HCT116 (cell line): ENCODE results near the gene BEGAIN. TPM values are rescaled to one million over a fixed set of nuclear protein-coding genes. Genes with fewer than 3 reads are reported as not detected.

Experiments
- ATAC-seq: fragments of 200-7000 bp; cut with Tn5 transposase; 2 replicates; pipeline ENCODE4 v1.9.1; 2020; ENCODE audit warnings: mild to moderate bottlenecking, moderate library complexity
- BruUV-seq: library from RNA; stranded (reverse); fragments of 400-500 nt; replicated peaks from 2 replicates; lab custom pipeline; 2021; lab: Mats Ljungman, UMichigan
- CTCF ChIA-PET: fragments of 300-600 bp; sonication (Branson Sonifier 250); formaldehyde crosslinking; loops from one replicate; lab custom pipeline; 2021; ENCODE audit warnings: antibody characterized with exemption; lab: Charles Lee
- POLR2A ChIA-PET: fragments of 300-600, 350-600 bp; sonication (Branson Sonifier 250); formaldehyde crosslinking; loops from one replicate; lab custom pipeline; 2021; ENCODE audit warnings: antibody characterized with exemption; lab: Charles Lee
- RAD21 ChIA-PET, 2 experiments: fragments of 300-600 bp; sonication (Branson Sonifier 250); formaldehyde crosslinking; loops; one replicate each; lab custom pipeline; 2023; ENCODE audit warnings: low total read pairs in 2 of 2; ENCODE audit not compliant: uncharacterized antibody in 2 of 2, unreplicated experiment in 2 of 2, low non-redundant PET in 1 of 2; lab: Charles Lee
- DNase-seq: peaks from one replicate; pipeline ENCODE4 v3.0.0-alpha.2; 2010; ENCODE audit warnings: low read depth, low spot score
- H2AFZ ChIP-seq: fragments of 200-600 bp; shearing (Covaris generic), sonication (generic); 2 replicates; pipeline ENCODE4 v1.6.1; 2017; ENCODE audit warnings: low read depth, mixed run types, mixed read lengths, antibody characterized with exemption, low read length; ENCODE audit not compliant: poor library complexity, severe bottlenecking
- H3K27ac ChIP-seq: 2 replicates; pipeline ENCODE4 v1.5.1; 2012; ENCODE audit warnings: low read depth, low read length
- H3K27me3 ChIP-seq: fragments of 200-600 bp; sonication (generic); 2 replicates; pipeline ENCODE4 v1.6.1; 2016; ENCODE audit warnings: mixed run types, low read length, mixed read lengths; ENCODE audit not compliant: insufficient read depth
- H3K36me3 ChIP-seq, 2 experiments: fragments of 200-500 bp in 1 of 2; fragments of 200-600 bp in 1 of 2; sonication (Bioruptor generic) in 1 of 2; sonication (generic) in 1 of 2; 2 replicates each; pipeline versions ENCODE4 v1.5.1 to v1.6.1; 2014 to 2016; ENCODE audit warnings: low read length in 2 of 2, inconsistent platforms in 1 of 2, mixed read lengths in 1 of 2, mixed run types in 1 of 2; ENCODE audit not compliant: insufficient read depth in 2 of 2, control insufficient read depth in 1 of 2
- H3K4me1 ChIP-seq, 2 experiments: fragments of 200-600 bp in 1 of 2; sonication (generic) in 1 of 2; 2 replicates each; pipeline versions ENCODE4 v1.5.1 to v1.6.1; 2012 to 2017; ENCODE audit warnings: low read length in 2 of 2, inconsistent platforms in 1 of 2, mild to moderate bottlenecking in 1 of 2, mixed read lengths in 1 of 2, mixed run types in 1 of 2, moderate library complexity in 1 of 2; ENCODE audit not compliant: insufficient read depth in 2 of 2, control insufficient read depth in 1 of 2
- H3K4me2 ChIP-seq: fragments of 200-600 bp; sonication (generic); 2 replicates; pipeline ENCODE4 v1.6.1; 2017; ENCODE audit warnings: mixed run types, low read length, mixed read lengths
- H3K4me3 ChIP-seq, 2 experiments: fragments of 200-600 bp in 1 of 2; sonication (generic) in 1 of 2; replicated peaks in 1 of 2; 2 replicates each; pipeline ENCODE4 v1.5.1; 2011 to 2016; ENCODE audit warnings: low read length in 2 of 2, control low read depth in 1 of 2, low read depth in 1 of 2, mild to moderate bottlenecking in 1 of 2, mixed read lengths in 1 of 2, mixed run types in 1 of 2
- H3K79me2 ChIP-seq: fragments of 200-600 bp; sonication (generic); 2 replicates; pipeline ENCODE4 v1.6.1; 2017; ENCODE audit warnings: mild to moderate bottlenecking, mixed run types, low read length, moderate library complexity, mixed read lengths; ENCODE audit not compliant: insufficient read depth
- H3K9ac ChIP-seq: fragments of 200-600 bp; sonication (generic); 2 replicates; pipeline ENCODE4 v1.6.1; 2016; ENCODE audit warnings: low read length, mixed read lengths
- H3K9me2 ChIP-seq: fragments of 200-600 bp; sonication (generic), shearing (Covaris generic); 2 replicates; pipeline ENCODE4 v1.6.1; 2017; ENCODE audit warnings: mixed run types, mild to moderate bottlenecking, moderate library complexity; ENCODE audit not compliant: insufficient read depth
- H3K9me3 ChIP-seq, 2 experiments: fragments of 200-500 bp in 1 of 2; fragments of 200-600 bp in 1 of 2; sonication (Bioruptor generic) in 1 of 2; sonication (generic) in 1 of 2; 2 replicates each; pipeline ENCODE4 v1.6.1; 2014 to 2017; ENCODE audit warnings: low read length in 2 of 2, mixed read lengths in 2 of 2, inconsistent platforms in 1 of 2, low read depth in 1 of 2, mild to moderate bottlenecking in 1 of 2, mixed run types in 1 of 2, moderate library complexity in 1 of 2; ENCODE audit not compliant: control insufficient read depth in 1 of 2, insufficient read depth in 1 of 2
- H4K20me1 ChIP-seq: fragments of 200-600 bp; sonication (generic), shearing (Covaris generic); 2 replicates; pipeline ENCODE4 v1.6.1; 2017; ENCODE audit warnings: mixed run types, mild to moderate bottlenecking, moderate library complexity; ENCODE audit not compliant: insufficient read depth
- CBX3 ChIP-seq: IDR thresholded peaks from 2 replicates; pipeline ENCODE4 v1.6.1; 2012; ENCODE audit warnings: low read depth
- EGR1 ChIP-seq: IDR thresholded peaks from 2 replicates; pipeline ENCODE4 v1.6.1; 2012; ENCODE audit warnings: low read depth
- ELF1 ChIP-seq: IDR thresholded peaks from 2 replicates; pipeline ENCODE4 v1.6.1; 2012; ENCODE audit warnings: low read depth, borderline replicate concordance
- EZH2 ChIP-seq: fragments of 200-600 bp; sonication (generic); IDR thresholded peaks from 2 replicates; pipeline ENCODE4 v1.6.1; 2017; ENCODE audit warnings: antibody characterized with exemption, mixed run types
- JUND ChIP-seq: IDR thresholded peaks from 2 replicates; pipeline ENCODE4 v1.6.1; 2012
- RAD21 ChIP-seq: IDR thresholded peaks from 2 replicates; pipeline ENCODE4 v1.6.1; 2012; ENCODE audit warnings: low read depth, mild to moderate bottlenecking
- SP1 ChIP-seq: IDR thresholded peaks from 2 replicates; pipeline ENCODE4 v1.6.1; 2012; ENCODE audit warnings: low read depth
- SRF ChIP-seq: IDR thresholded peaks from 2 replicates; pipeline ENCODE4 v1.6.1; 2012; ENCODE audit warnings: low read depth
- TCF7L2 ChIP-seq: IDR thresholded peaks from 2 replicates; pipeline ENCODE4 v1.7.0; 2011; ENCODE audit warnings: borderline replicate concordance, inconsistent platforms; ENCODE audit not compliant: insufficient read depth, insufficient read length; ENCODE audit errors: extremely low read depth
- YY1 ChIP-seq: IDR thresholded peaks from 2 replicates; pipeline ENCODE4 v1.6.1; 2011; ENCODE audit warnings: low read length, low read depth, moderate library complexity, mild to moderate bottlenecking; ENCODE audit not compliant: insufficient replicate concordance; ENCODE audit errors: extremely low read depth
- ZFX ChIP-seq: fragments of 450-650 bp; IDR thresholded peaks from 2 replicates; pipeline ENCODE4 v1.6.1; 2017
- intact Hi-C: fragments of 100-400 bp; cut with micrococcal nuclease; formaldehyde crosslinking; loops from 2 replicates; pipeline ENCODE4 v1.10.0; 2022
- total RNA-seq: library from RNA; stranded (reverse); gene quantifications from one replicate; pipeline ENCODE4 v1.2.1, GENCODE V29; 2021; ENCODE audit not compliant: unreplicated experiment
- TF ChIP-seq, protein P1 (sequence below), 3 experiments: fragments of 200-600 bp in 1 of 3; sonication (generic) in 1 of 3; IDR thresholded peaks in 2 of 3; conservative IDR thresholded peaks in 1 of 3; 2 replicates each; pipeline ENCODE4 v1.5.1; 2012 to 2017; ENCODE audit warnings: low read depth in 2 of 3, low read length in 2 of 3, antibody characterized with exemption in 1 of 3, borderline replicate concordance in 1 of 3, control low read depth in 1 of 3, mild to moderate bottlenecking in 1 of 3, mixed read lengths in 1 of 3, mixed run types in 1 of 3, moderate library complexity in 1 of 3; ENCODE audit not compliant: insufficient read depth in 1 of 3
- TF ChIP-seq, protein P2 (sequence below): IDR thresholded peaks from 2 replicates; pipeline ENCODE4 v1.6.1; 2012

BEGAIN gene
- total RNA-seq, 1 experiment from 2014 or later, result 8.5 TPM

- CTCF ChIA-PET, result no interaction called here
- no TSS peak for BruUV-seq
- TF ChIP-seq, protein P1, sequence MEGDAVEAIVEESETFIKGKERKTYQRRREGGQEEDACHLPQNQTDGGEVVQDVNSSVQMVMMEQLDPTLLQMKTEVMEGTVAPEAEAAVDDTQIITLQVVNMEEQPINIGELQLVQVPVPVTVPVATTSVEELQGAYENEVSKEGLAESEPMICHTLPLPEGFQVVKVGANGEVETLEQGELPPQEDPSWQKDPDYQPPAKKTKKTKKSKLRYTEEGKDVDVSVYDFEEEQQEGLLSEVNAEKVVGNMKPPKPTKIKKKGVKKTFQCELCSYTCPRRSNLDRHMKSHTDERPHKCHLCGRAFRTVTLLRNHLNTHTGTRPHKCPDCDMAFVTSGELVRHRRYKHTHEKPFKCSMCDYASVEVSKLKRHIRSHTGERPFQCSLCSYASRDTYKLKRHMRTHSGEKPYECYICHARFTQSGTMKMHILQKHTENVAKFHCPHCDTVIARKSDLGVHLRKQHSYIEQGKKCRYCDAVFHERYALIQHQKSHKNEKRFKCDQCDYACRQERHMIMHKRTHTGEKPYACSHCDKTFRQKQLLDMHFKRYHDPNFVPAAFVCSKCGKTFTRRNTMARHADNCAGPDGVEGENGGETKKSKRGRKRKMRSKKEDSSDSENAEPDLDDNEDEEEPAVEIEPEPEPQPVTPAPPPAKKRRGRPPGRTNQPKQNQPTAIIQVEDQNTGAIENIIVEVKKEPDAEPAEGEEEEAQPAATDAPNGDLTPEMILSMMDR (IDR thresholded peaks at IDR 0.05 in 2 of 3, conservative IDR thresholded peaks at IDR 0.05 in 1 of 3; ENCODE audit: borderline replicate concordance in 1 of 3, insufficient read depth in 1 of 3, low read depth in 2 of 3, low read length in 2 of 3), result no peak
- no peak for TF ChIP-seq YY1
- no peak for TF ChIP-seq JUND
- no peak for TF ChIP-seq EGR1
- TF ChIP-seq CBX3, result no peak
- no peak for TF ChIP-seq EZH2
- TF ChIP-seq, protein P2, sequence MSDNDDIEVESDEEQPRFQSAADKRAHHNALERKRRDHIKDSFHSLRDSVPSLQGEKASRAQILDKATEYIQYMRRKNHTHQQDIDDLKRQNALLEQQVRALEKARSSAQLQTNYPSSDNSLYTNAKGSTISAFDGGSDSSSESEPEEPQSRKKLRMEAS, result no peak
- TF ChIP-seq ELF1, result no peak
- no peak for TF ChIP-seq RAD21
- no peak for TF ChIP-seq SRF
- TF ChIP-seq ZFX, result no peak
- no peak for TF ChIP-seq SP1
- no peak for TF ChIP-seq TCF7L2
- Histone ChIP-seq H3K36me3 (no peaks in the 10 kb centered on the region), H3K9me2 (no peaks in the 10 kb centered on the region), H3K4me1 (peaks cover 0 to 19% of the 10 kb centered on the region in 2 experiments; a peak in 3 of 4 replicates), H3K9ac (no peak overlapping the region), H3K4me2 (no peak overlapping the region), H2AFZ (no peak overlapping the region), H3K27ac (no peak overlapping the region), H4K20me1 (no peaks in the 10 kb centered on the region), H3K4me3 (no peak overlapping the region), H3K27me3 (no peaks in the 10 kb centered on the region), H3K9me3 (no peaks in the 10 kb centered on the region), H3K79me2 (no peaks in the 10 kb centered on the region)
- POLR2A ChIA-PET, result no interaction called here
- DNase-seq, result no peak
- intact Hi-C loops, result no loop called here
- ATAC-seq, result no peak
- RAD21 ChIA-PET, result interaction anchor here in 1 of 2 experiments (0.6 kb wide), 1 partner anchor 13 kb away, joined by 5 read pairs; no protein-coding TSS in a partner anchor
These were observed 27.8 kb downstream of the BEGAIN start for GRCh38 chr14:100559455-100559854.
